HL-60 (cell line): ENCODE measurements around the gene THUMPD2.

ENCODE experiments used
- DNase-seq, 2 experiments: peaks; one replicate each; pipeline ENCODE4 v3.0.0-alpha.2; 2010 to 2020; ENCODE audit warnings: low read depth in 1 of 2, low spot score in 1 of 2
- H3K27ac ChIP-seq: fragments of 250-450 bp; sonication (Bioruptor Pico); replicated peaks from 2 replicates; pipeline ENCODE4 v1.5.1; 2020; ENCODE audit warnings: mild to moderate bottlenecking, moderate library complexity
- H3K27me3 ChIP-seq: fragments of 250-450 bp; sonication (Bioruptor Pico); 2 replicates; pipeline ENCODE4 v1.5.1; 2021; ENCODE audit warnings: mild to moderate bottlenecking, moderate library complexity; ENCODE audit not compliant: insufficient read depth, poor library complexity, severe bottlenecking
- H3K4me3 ChIP-seq: replicated peaks from 2 replicates; pipeline ENCODE4 v1.5.1; 2011; ENCODE audit warnings: mild to moderate bottlenecking, control low read depth, low read length; ENCODE audit not compliant: insufficient read depth
- CTCF ChIP-seq: IDR thresholded peaks from one replicate; pipeline ENCODE4 v1.5.1; 2011; ENCODE audit warnings: low read length, control low read depth, inconsistent platforms; ENCODE audit not compliant: insufficient read depth
- GABPA ChIP-seq: IDR thresholded peaks from 2 replicates; pipeline ENCODE4 v1.6.1; 2012; ENCODE audit warnings: low read depth
- POLR2AphosphoS5 ChIP-seq: IDR thresholded peaks from 2 replicates; pipeline ENCODE4 v1.6.1; 2012; ENCODE audit warnings: low read depth
- REST ChIP-seq: IDR thresholded peaks from 2 replicates; pipeline ENCODE4 v1.6.1; 2012; ENCODE audit warnings: low read depth; ENCODE audit not compliant: insufficient replicate concordance
- SPI1 ChIP-seq: IDR thresholded peaks from 2 replicates; pipeline ENCODE4 v1.6.1; 2012; ENCODE audit warnings: low read depth, mild to moderate bottlenecking, borderline replicate concordance

Gene THUMPD2

GRCh38 chr2:39778233-39778632, 825 bp downstream of the THUMPD2 start:
- H3K27ac ChIP-seq, result peak overlapping the region; percentile 96

GRCh38 chr2:39772812-39773152, 6.3 kb downstream of the THUMPD2 start:
- Histone ChIP-seq H3K27me3 (no peaks in the 10 kb centered on the region), H3K27ac (no peak overlapping the region), H3K4me3 (no peak overlapping the region)
- TF ChIP-seq CTCF (no peak), SPI1 (peak; percentile 34; the same call in 1 of the 2 replicates)
- DNase-seq, result no peak

More at GRCh38 chr2:39778233-39778632, 825 bp downstream of the THUMPD2 start:
- H3K4me3 ChIP-seq, result peak overlapping the region; percentile 74
- no peaks in the 10 kb centered on the region for H3K27me3 ChIP-seq
- DNase-seq, result no peak
- TF ChIP-seq POLR2AphosphoS5 (no peak), CTCF (no peak), SPI1 (no peak)

GRCh38 chr2:39772086-39772811, 6.8 kb downstream of the THUMPD2 start:
- DNase-seq, result no peak
- no peaks in the 10 kb centered on the region for H3K27me3 ChIP-seq
- no peak overlapping the region for H3K27ac ChIP-seq
- no peak for TF ChIP-seq REST
- H3K4me3 ChIP-seq, result no peak overlapping the region

GRCh38 chr2:39762448-39762847, 16.6 kb downstream of the THUMPD2 start:
- no peak overlapping the region for H3K27ac ChIP-seq
- TF ChIP-seq POLR2AphosphoS5 (no peak), REST (no peak), GABPA (no peak), CTCF (no peak), SPI1 (no peak)
- H3K4me3 ChIP-seq, result no peak overlapping the region
- no peak for DNase-seq
- H3K27me3 ChIP-seq, result no peaks in the 10 kb centered on the region
